K562 (cell line): ENCODE measurements around the gene DNAJB6. TPM values are rescaled to one million over a fixed set of nuclear protein-coding genes. Genes with fewer than 3 reads are reported as not detected.
A peak's percentile ranks its signal among the peaks of the same experiment; 100 is the strongest.

Experiments used
- JUN ChIP-seq, 2 experiments: sonication (generic) in 1 of 2; formaldehyde crosslinking in 1 of 2; IDR thresholded peaks; 2 replicates each; pipeline versions ENCODE4 v1.6.1 to v1.8.0; 2012 to 2022; ENCODE audit warnings: borderline replicate concordance in 2 of 2, mild to moderate bottlenecking in 2 of 2, improper control_type of control experiment in 1 of 2, low read depth in 1 of 2, low read length in 1 of 2, missing genetic modification reagents in 1 of 2
- PHF8 ChIP-seq: fragments of 200-600 bp; sonication (generic); IDR thresholded peaks from 2 replicates; pipeline ENCODE4 v1.6.1; 2012; ENCODE audit warnings: mixed run types, mild to moderate bottlenecking, inconsistent platforms, low read length, moderate library complexity, borderline replicate concordance
- RERE ChIP-seq: sonication (generic); formaldehyde crosslinking; IDR thresholded peaks from 2 replicates; pipeline ENCODE4 v1.8.0; 2023; ENCODE audit warnings: missing genetic modification reagents, mild to moderate bottlenecking, borderline replicate concordance
- ZBTB8A ChIP-seq: fragments of 450-650 bp; IDR thresholded peaks from 2 replicates; pipeline ENCODE4 v1.6.1; 2018; ENCODE audit warnings: mild to moderate bottlenecking, moderate library complexity; ENCODE audit not compliant: partially characterized antibody
- polyA plus RNA-seq, 8 experiments: library from polyadenylated mRNA; depleted of rRNA in 4 of 8; stranded (reverse) in 5 of 8; unstranded in 3 of 8; fragments of >200 nt; fragmentation: Nextera tagmentation in 2 of 8; fragmentation: Illumina TruSeq in 1 of 8; extraction: Ambion mirVana in 2 of 8; extraction: Trizol in 1 of 8; gene quantifications; 2 replicates each; pipeline versions ENCODE4 v1.2.1 to v1.2.3, GENCODE V29; 2011 to 2014; ENCODE audit warnings: inconsistent platforms in 1 of 8, missing spikeins in 1 of 8
- total RNA-seq, 7 experiments: library from RNA; depleted of rRNA in 6 of 7; stranded (reverse); fragments of >200 nt in 6 of 7; fragmentation: Illumina TruSeq in 2 of 7; extraction: Trizol in 2 of 7; gene quantifications; 2 replicates each; pipeline versions ENCODE4 v1.2.1 to v1.2.3, GENCODE V29; 2011 to 2021; ENCODE audit warnings: low replicate concordance in 1 of 7

The DNAJB6 gene
- total and polyA plus RNA-seq, 9 of the 15 experiments (the other 6 are each of a cell fraction or from before 2014, with no cell fraction given): 84.5 to 158 (median 135) TPM

DNA sequence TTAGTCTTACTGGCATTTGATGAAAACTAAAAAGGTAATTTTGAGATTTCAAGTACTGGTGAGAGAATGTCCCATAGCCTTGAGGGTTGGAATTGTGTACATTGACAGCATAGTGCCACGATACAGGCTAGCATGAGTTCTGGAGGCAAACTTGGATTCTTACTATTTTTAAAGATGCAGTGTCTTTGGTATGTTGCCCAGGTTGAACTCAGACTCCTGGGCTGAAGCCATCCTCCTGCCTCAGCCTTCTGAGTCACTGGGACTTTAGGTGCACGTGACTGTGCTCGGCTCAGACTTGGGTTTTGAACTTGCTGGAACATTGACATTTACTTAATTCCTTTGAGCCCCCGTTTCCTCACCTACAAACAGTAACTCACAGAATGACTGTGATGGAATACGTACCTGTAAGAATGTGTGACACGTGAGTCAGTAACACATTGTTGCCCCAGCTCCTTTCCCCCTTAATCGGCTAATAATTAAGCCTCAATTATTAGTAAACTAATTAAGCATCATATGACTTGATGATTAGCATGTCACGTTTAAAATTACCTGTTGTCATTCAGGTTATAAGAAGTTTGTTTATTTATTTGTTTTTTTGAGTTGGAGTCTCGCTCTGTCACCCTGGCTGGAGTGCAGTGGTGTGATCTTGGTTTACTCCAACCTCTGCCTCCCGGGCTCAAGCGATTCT is 10.6 kb downstream of the DNAJB6 start (continued):
- TF ChIP-seq RERE (no peak), ZBTB8A (no peak), JUN (IDR thresholded peaks at IDR 0.05; ENCODE audit: borderline replicate concordance, low read depth, low read length) (0 out of 2 replicates have a peak, but pooled peaks have one; percentile 14), JUN (CRISPR knock-in tag; IDR thresholded peaks at IDR 0.05; ENCODE audit: borderline replicate concordance) (no peak), PHF8 (no peak)
- TF ChIP-seq, all 486 proteins: peak for 12
